Mesenchymal stem cell (in vitro differentiated cells and primary cell): ENCODE data around the gene ACTMAP.
A peak's percentile ranks its signal among the peaks of the same experiment; 100 is the strongest.

Experiments used
- DNase-seq: peaks from one replicate; pipeline ENCODE4 v3.0.0-alpha.2; 2013
- H2AFZ ChIP-seq: one replicate; pipeline ENCODE4 v1.6.1; 2013; ENCODE audit warnings: low read depth, mild to moderate bottlenecking, control low read depth, inconsistent platforms, low read length, moderate library complexity
- H2AK5ac ChIP-seq: 2 replicates; pipeline ENCODE4 v1.6.1; 2013; ENCODE audit warnings: low read length, moderate library complexity, mild to moderate bottlenecking, inconsistent platforms; ENCODE audit not compliant: severe bottlenecking
- H2BK120ac ChIP-seq: one replicate; pipeline ENCODE4 v1.6.1; 2013; ENCODE audit warnings: low read depth, mild to moderate bottlenecking, inconsistent platforms, low read length, moderate library complexity
- H2BK12ac ChIP-seq, 2 experiments: one replicate each; pipeline ENCODE4 v1.6.1; 2013; ENCODE audit warnings: inconsistent platforms in 2 of 2, low read length in 2 of 2, mild to moderate bottlenecking in 2 of 2, moderate library complexity in 2 of 2, control low read depth in 1 of 2
- H2BK15ac ChIP-seq: one replicate; pipeline ENCODE4 v1.6.1; 2013; ENCODE audit warnings: mild to moderate bottlenecking, low read depth, inconsistent platforms; ENCODE audit not compliant: poor library complexity, severe bottlenecking
- H2BK5ac ChIP-seq: 2 replicates; pipeline ENCODE4 v1.6.1; 2013; ENCODE audit warnings: low read depth, mild to moderate bottlenecking, low read length, control low read depth, inconsistent platforms; ENCODE audit not compliant: poor library complexity, severe bottlenecking
- H3K14ac ChIP-seq, 2 experiments: one replicate each; pipeline ENCODE4 v1.6.1; 2013; ENCODE audit warnings: inconsistent platforms in 2 of 2, low read length in 2 of 2, control low read depth in 1 of 2, mild to moderate bottlenecking in 1 of 2, moderate library complexity in 1 of 2
- H3K18ac ChIP-seq, 2 experiments: one replicate each; pipeline ENCODE4 v1.6.1; 2013; ENCODE audit warnings: inconsistent platforms in 2 of 2, low read length in 2 of 2, control low read depth in 1 of 2, low read depth in 1 of 2, mild to moderate bottlenecking in 1 of 2
- H3K23ac ChIP-seq, 2 experiments: one replicate each; pipeline ENCODE4 v1.6.1; 2013; ENCODE audit warnings: inconsistent platforms in 2 of 2, low read length in 2 of 2, mild to moderate bottlenecking in 2 of 2, moderate library complexity in 2 of 2, control low read depth in 1 of 2
- H3K27ac ChIP-seq: 2 replicates; pipeline ENCODE4 v1.5.1; 2013; ENCODE audit warnings: mild to moderate bottlenecking, moderate library complexity, low read length, control low read depth, inconsistent platforms; ENCODE audit not compliant: poor library complexity, severe bottlenecking
- H3K27me3 ChIP-seq, 2 experiments: 2 replicates each; pipeline versions ENCODE4 v1.6.1 to v1.7.0; 2013; ENCODE audit warnings: low read length in 2 of 2, mild to moderate bottlenecking in 2 of 2, moderate library complexity in 2 of 2, control low read depth in 1 of 2, inconsistent platforms in 1 of 2; ENCODE audit not compliant: control insufficient read depth in 1 of 2, insufficient read depth in 1 of 2
- H3K36me3 ChIP-seq, 2 experiments: 2 replicates each; pipeline versions ENCODE4 v1.6.1 to v1.7.0; 2013; ENCODE audit warnings: low read length in 2 of 2, control low read depth in 1 of 2, inconsistent platforms in 1 of 2, low read depth in 1 of 2, mild to moderate bottlenecking in 1 of 2; ENCODE audit not compliant: insufficient read depth in 2 of 2, control insufficient read depth in 1 of 2
- H3K4ac ChIP-seq, 2 experiments: one replicate each; pipeline ENCODE4 v1.6.1; 2013; ENCODE audit warnings: inconsistent platforms in 2 of 2, low read length in 2 of 2, mild to moderate bottlenecking in 2 of 2, moderate library complexity in 2 of 2, control low read depth in 1 of 2, low read depth in 1 of 2
- H3K4me1 ChIP-seq: 2 replicates; pipeline ENCODE4 v1.6.1; 2013; ENCODE audit warnings: low read depth, low read length, control low read depth; ENCODE audit not compliant: control insufficient read depth, insufficient read depth
- H3K4me2 ChIP-seq: 2 replicates; pipeline ENCODE4 v1.6.1; 2013; ENCODE audit warnings: low read length, mild to moderate bottlenecking, inconsistent platforms; ENCODE audit not compliant: poor library complexity, severe bottlenecking
- H3K4me3 ChIP-seq, 2 experiments: 2 replicates each; pipeline versions ENCODE4 v1.5.1 to v1.7.0; 2013; ENCODE audit warnings: low read length in 2 of 2, mild to moderate bottlenecking in 2 of 2, control low read depth in 1 of 2, low read depth in 1 of 2; ENCODE audit not compliant: insufficient read depth in 1 of 2
- H3K79me1 ChIP-seq: replicated peaks from 2 replicates; pipeline ENCODE4 v1.6.1; 2013; ENCODE audit warnings: mild to moderate bottlenecking, control low read depth, low read length, inconsistent platforms; ENCODE audit not compliant: poor library complexity, severe bottlenecking
- H3K9ac ChIP-seq: 2 replicates; pipeline ENCODE4 v1.7.0; 2013; ENCODE audit warnings: mild to moderate bottlenecking, low read length, moderate library complexity
- H3K9me3 ChIP-seq: 2 replicates; pipeline ENCODE4 v1.7.0; 2013; ENCODE audit warnings: mild to moderate bottlenecking, low read length; ENCODE audit not compliant: control insufficient read depth
- H4K8ac ChIP-seq: one replicate; pipeline ENCODE4 v1.6.1; 2013; ENCODE audit warnings: inconsistent platforms, mild to moderate bottlenecking, low read length, moderate library complexity
- H4K91ac ChIP-seq: one replicate; pipeline ENCODE4 v1.6.1; 2013; ENCODE audit warnings: mild to moderate bottlenecking, low read length, inconsistent platforms
- WGBS: methylation state at CpG from one replicate; pipeline ENCODE4 v1.1.7; 2013; ENCODE audit warnings: mixed read lengths; 5-methylcytosine and 5-hydroxymethylcytosine counted together

Gene ACTMAP

DNA sequence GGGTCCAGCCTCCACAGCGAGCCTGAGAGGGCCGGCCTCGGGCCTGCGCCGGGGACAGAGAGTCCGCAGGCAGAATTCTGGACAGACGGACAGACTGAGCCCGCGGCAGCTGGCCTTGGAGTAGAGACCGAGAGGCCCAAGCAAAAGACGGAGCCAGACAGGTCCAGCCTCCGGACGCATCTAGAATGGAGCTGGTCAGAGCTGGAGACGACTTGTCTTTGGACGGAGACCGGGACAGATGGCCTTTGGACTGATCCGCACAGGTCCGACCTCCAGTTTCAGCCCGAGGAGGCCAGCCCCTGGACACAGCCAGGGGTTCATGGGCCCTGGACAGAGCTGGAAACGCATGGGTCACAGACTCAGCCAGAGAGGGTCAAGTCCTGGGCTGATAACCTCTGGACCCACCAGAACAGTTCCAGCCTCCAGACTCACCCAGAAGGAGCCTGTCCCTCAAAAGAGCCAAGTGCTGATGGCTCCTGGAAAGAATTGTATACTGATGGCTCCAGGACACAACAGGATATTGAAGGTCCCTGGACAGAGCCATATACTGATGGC, 32.9 kb downstream of the ACTMAP start:
- Histone ChIP-seq H3K4ac (peak overlapping the region; percentile 52 to 54), H3K4me1 (peaks cover 30% of the 10 kb centered on the region), H4K91ac (peak overlapping the region; percentile 55), H2BK15ac (peak overlapping the region; percentile 85), H3K9me3 (no peaks in the 10 kb centered on the region), H2BK5ac (peak overlapping the region; percentile 33), H3K4me2 (peak overlapping the region; percentile 90), H2BK12ac (peak overlapping the region in 1 of 2 experiments; percentile 75), H3K36me3 (peaks cover 5 to 11% of the 10 kb centered on the region in 2 experiments), H3K27ac (peak overlapping the region; percentile 77), H4K8ac (peak overlapping the region; percentile 30), H3K9ac (peak overlapping the region; percentile 98), H3K27me3 (no peaks in the 10 kb centered on the region), H3K4me3 (peak overlapping the region; percentile 75 to 98), H2AK5ac (peak overlapping the region; percentile 16), H3K79me1 (peaks cover 9% of the 10 kb centered on the region), H2AFZ (peak overlapping the region; percentile 37), H3K14ac (peak overlapping the region in 1 of 2 experiments; percentile 97), H3K18ac (peak overlapping the region; percentile 89 to 96), H3K23ac (peak overlapping the region in 1 of 2 experiments; percentile 57), H2BK120ac (peak overlapping the region; percentile 37)
- WGBS = under 1% methylated on average over 20 of the region's 20 CpGs
- DNase-seq = no peak

GRCh38 chr19:40716482-40717324, 33.6 kb downstream of the ACTMAP start, which contains the start of the genes COQ8B and ITPKC:
TSS of gene COQ8B (minus strand) at chr19:40716886. CDS start at chr19:40714632, 2,254 bp downstream.
TSS of gene ITPKC (plus strand) at chr19:40717112. CDS start at chr19:40717136, 24 bp downstream.
- peak within 1 kb of the TSS; percentile 37 for H2BK120ac ChIP-seq
- DNase-seq = peak; percentile 98
- H2AFZ ChIP-seq = peak within 1 kb of the TSS; percentile 37
- H3K4me3 ChIP-seq = peak within 1 kb of the TSS; percentile 75 to 98
- H3K27ac ChIP-seq = peak within 1 kb of the TSS; percentile 95
- peaks cover 7 to 11% of the 10 kb centered on the region in 2 experiments for H3K36me3 ChIP-seq
- peak within 1 kb of the TSS in 1 of 2 experiments; percentile 97 for H3K14ac ChIP-seq
- peak within 1 kb of the TSS; percentile 14 to 67 for H3K23ac ChIP-seq
- no peaks in the 10 kb centered on the region for H3K27me3 ChIP-seq
- H3K9ac ChIP-seq = peak within 1 kb of the TSS; percentile 98
- H2BK12ac ChIP-seq = peak within 1 kb of the TSS; percentile 18 to 82
- H4K8ac ChIP-seq = peak within 1 kb of the TSS; percentile 54
- peak within 1 kb of the TSS; percentile 85 for H2BK5ac ChIP-seq
- H3K4me2 ChIP-seq = peak within 1 kb of the TSS; percentile 90
- peaks cover 9% of the 10 kb centered on the region for H3K79me1 ChIP-seq
- H3K4ac ChIP-seq = peak within 1 kb of the TSS; percentile 70 to 92
- peaks cover 27% of the 10 kb centered on the region for H3K4me1 ChIP-seq
- peak within 1 kb of the TSS; percentile 92 for H2BK15ac ChIP-seq
- no peaks in the 10 kb centered on the region for H3K9me3 ChIP-seq
- H4K91ac ChIP-seq = peak within 1 kb of the TSS; percentile 79
- WGBS = under 1% methylated on average over 76 of the region's 76 CpGs
- peak within 1 kb of the TSS; percentile 89 to 96 for H3K18ac ChIP-seq
- peak within 1 kb of the TSS; percentile 96 for H2AK5ac ChIP-seq

- Histone ChIP-seq H4K8ac (peak overlapping the region; percentile 54), H3K18ac (peak overlapping the region; percentile 78 to 84), H2AK5ac (peak overlapping the region; percentile 96), H3K79me1 (peaks cover 10% of the 10 kb centered on the region), H2AFZ (no peak overlapping the region), H3K9ac (peak overlapping the region; percentile 98), H3K27ac (peak overlapping the region; percentile 95), H4K91ac (peak overlapping the region; percentile 79), H2BK120ac (peak overlapping the region; percentile 19), H2BK5ac (peak overlapping the region; percentile 81), H3K14ac (no peak overlapping the region), H3K36me3 (peaks cover 13% of the 10 kb centered on the region in 2 experiments), H3K4me2 (peak overlapping the region; percentile 68), H3K4ac (peak overlapping the region; percentile 70 to 92), H3K23ac (no peak overlapping the region), H2BK15ac (no peak overlapping the region), H3K9me3 (no peaks in the 10 kb centered on the region), H3K4me3 (peak overlapping the region; percentile 68 to 98), H3K27me3 (no peaks in the 10 kb centered on the region), H3K4me1 (peaks cover 26% of the 10 kb centered on the region), H2BK12ac (peak overlapping the region; percentile 12 to 82)
- no peak for DNase-seq
- WGBS = 1% methylated on average over 8 of the region's 8 CpGs
Measured at GRCh38 chr19:40716031-40716481, 34.2 kb downstream of the ACTMAP start.
